Left cardiac atrium (tissue), 4 donors: ENCODE measurements around the gene ULK4. TPM values are rescaled to one million over a fixed set of nuclear protein-coding genes. Genes with fewer than 3 reads are reported as not detected.

ENCODE experiments used
- ATAC-seq, 2 donors: fragments of 200-7000 bp; cut with Tn5 transposase; one replicate each; pipeline ENCODE4 v1.9.1; 2020; ENCODE audit warnings: mild to moderate bottlenecking in 2 of 2, moderate library complexity in 2 of 2
- DNase-seq: peaks from one replicate; pipeline ENCODE4 v3.0.0-alpha.2; 2020
- intact Hi-C, 2 donors: fragments of 100-400 bp; cut with DNase I; formaldehyde crosslinking; loops; one replicate each; pipeline versions ENCODE4 v1.14.1 to v1.15.1; 2022 to 2023
- total RNA-seq, 2 donors: library from RNA; stranded (reverse); fragmentation: NEBNext Ultra II Directional; extraction: Animal tissue kit (Norgen Biotek cat#: 25700); gene quantifications; one replicate each; pipeline ENCODE4 v1.2.1, GENCODE V29; 2021
- donor health status: DM: no; HTN: yes; CAD: no.
- donor health status: DM: no; HTN: yes; CAD: no; lungs with severe emphysema.
- donor health status: DM: yes; HTN: yes; CAD: no.
- donor health status: Dilated cardiomyopathy.

The ULK4 gene
- total RNA-seq, 2 donors from 2014 or later = 12.7 to 13.8 TPM

- peak in 1 of 2 donors; percentile 53 for ATAC-seq
- DNase-seq = peak; percentile 26
Measured at GRCh38 chr3:41208507-41209220, 753.2 kb downstream of the ULK4 start.

GRCh38 chr3:41207355-41207754 lies 754.5 kb downstream of the ULK4 start:
- no peak for ATAC-seq
- DNase-seq = no peak
- intact Hi-C loops = loop anchor here in 1 of 2 donors (10.0 kb wide), 1 partner anchor 333 kb away; no protein-coding TSS in a partner anchor

More at GRCh38 chr3:41208507-41209220, 753.2 kb downstream of the ULK4 start:
- intact Hi-C loops = loop anchor here in 1 of 2 donors (10.0 kb wide), 1 partner anchor 334 kb away; no protein-coding TSS in a partner anchor

- DNase-seq = no peak
- ATAC-seq = no peak
- intact Hi-C loops = loop anchor here in 1 of 2 donors (10.0 kb wide), 1 partner anchor 331 kb away; no protein-coding TSS in a partner anchor
Measured at GRCh38 chr3:41205591-41205990, 756.3 kb downstream of the ULK4 start.

DNA sequence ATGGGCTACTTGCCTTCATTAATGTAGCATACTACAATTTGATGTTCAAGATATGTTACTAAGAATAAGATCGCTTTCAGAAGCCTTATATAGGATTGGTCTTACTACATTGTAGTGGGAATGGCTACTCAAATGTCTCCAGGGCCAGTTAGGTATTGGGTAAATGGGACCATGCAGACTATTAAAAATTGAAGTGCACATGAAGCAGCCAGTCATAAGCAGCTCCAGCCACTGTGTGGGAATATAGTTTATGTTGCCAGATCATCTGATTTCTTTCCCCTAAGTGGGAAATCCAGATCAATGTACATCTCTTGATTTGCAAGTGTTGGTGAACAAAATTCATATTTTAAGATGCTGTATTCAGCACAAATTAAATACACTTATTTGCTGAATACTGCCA lies 757.5 kb downstream of the ULK4 start:
- DNase-seq (no peak), ATAC-seq (no peak)
- intact Hi-C loops = loop anchor here in 1 of 2 donors (5.0 to 10.0 kb wide), 2 partner anchors 330 to 622 kb away; no protein-coding TSS in a partner anchor

GRCh38 chr3:41202834-41203345 lies 759.0 kb downstream of the ULK4 start:
- intact Hi-C loops = loop anchor here in 1 of 2 donors (5.0 to 10.0 kb wide), 2 partner anchors 328 to 621 kb away; no protein-coding TSS in a partner anchor
- ATAC-seq = no peak
- no peak for DNase-seq

- intact Hi-C loops = loop anchor here in 1 of 2 donors (5.0 to 10.0 kb wide), 2 partner anchors 327 to 620 kb away; no protein-coding TSS in a partner anchor
- ATAC-seq = no peak
Measured at GRCh38 chr3:41202075-41202833, 759.6 kb downstream of the ULK4 start.

GRCh38 chr3:41200669-41201021 lies 761.3 kb downstream of the ULK4 start:
- DNase-seq = no peak
- no peak for ATAC-seq

More at GRCh38 chr3:41202075-41202833, 759.6 kb downstream of the ULK4 start:
- no peak for DNase-seq

DNA sequence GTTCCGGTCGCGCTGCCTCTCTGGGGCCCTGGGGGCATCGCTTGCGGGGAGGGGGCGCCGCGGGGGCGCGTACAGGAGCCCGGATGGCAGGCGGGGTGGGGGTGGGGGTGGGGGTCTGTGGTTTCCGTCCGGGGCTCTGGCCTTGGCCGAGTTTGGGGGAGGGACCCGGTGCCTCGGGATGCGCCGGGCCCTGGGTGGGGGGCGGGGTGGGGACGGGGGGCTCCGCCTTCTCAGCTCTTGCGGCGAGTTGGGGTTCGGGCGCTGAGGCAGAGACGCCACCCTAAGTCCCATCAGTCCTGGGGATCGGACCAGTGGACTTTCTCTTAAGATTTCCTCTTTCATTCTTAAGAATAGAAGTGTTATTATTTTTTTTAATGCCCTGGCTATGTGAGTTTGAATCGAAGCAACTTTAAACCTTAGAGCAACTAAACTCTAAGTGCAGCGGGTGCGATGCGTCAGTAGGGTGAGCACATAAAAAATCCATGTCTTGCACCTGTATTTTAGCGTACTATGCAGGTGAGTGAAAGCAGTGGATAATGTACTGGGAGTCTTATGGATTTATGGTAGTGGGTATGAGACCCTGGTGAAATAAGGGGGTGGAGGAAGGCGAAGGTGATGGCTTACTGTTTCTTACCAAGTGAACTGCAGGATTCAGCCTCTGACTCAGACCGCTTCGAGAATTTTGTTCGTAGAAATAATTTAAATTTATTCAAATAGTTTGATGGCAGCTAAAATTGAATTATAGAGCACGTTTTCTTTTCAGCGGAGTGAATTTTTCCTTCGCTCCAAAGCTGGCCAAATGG lies 761.8 kb downstream of the ULK4 start:
- DNase-seq = peak; percentile 49
- ATAC-seq = peak; percentile 4 to 13

More at GRCh38 chr3:41200669-41201021, 761.3 kb downstream of the ULK4 start:
- intact Hi-C loops = loop anchor here in 1 of 2 donors (5.0 to 10.0 kb wide), 2 partner anchors 326 to 618 kb away; no protein-coding TSS in a partner anchor

DNA sequence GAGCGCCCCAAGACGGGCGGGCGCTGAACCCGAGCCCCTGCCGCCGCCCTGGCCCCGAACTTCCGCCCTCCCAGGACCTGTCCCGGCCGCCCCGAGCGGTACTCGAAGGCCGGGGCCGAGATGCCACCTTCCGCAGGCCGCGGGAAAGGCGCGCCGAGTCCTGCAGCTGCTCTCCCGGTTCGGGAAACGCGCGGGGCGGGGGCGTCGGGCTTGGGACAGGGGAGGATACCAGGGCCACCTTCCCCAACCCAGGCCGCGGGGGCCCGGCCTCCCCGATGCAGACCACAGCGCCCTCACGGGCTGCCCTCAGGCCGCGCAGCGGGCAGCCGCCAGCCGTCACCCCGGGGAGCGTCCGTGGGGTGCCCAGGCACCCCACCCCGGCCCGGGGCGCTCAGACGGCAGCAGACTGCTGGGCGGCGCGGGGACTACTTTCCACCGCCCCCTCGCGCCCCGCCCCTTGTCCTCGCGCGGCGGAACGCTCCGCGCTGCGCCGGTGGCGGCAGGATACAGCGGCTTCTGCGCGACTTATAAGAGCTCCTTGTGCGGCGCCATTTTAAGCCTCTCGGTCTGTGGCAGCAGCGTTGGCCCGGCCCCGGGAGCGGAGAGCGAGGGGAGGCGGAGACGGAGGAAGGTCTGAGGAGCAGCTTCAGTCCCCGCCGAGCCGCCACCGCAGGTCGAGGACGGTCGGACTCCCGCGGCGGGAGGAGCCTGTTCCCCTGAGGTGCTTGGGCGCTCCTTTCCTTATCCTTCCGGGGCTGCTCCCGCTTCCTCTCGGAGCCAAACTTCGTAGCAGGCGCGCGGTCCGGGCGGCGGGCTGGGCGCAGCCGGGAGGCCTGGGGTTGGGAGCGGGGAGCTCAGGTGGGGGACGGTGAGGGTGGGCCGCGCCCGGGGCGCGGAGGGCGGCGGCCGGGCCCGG lies 762.7 kb downstream of the ULK4 start, which contains the start of gene CTNNB1:
CTNNB1 (plus strand) TSS at position 556 of the 916 bp plus-strand sequence. CDS start 24,564 bp downstream, outside the sequence.
- ATAC-seq (peak; percentile 93 to 94), DNase-seq (peak; percentile 93)
- intact Hi-C loops = loop anchor here in 1 of 2 donors (5.0 kb wide), 3 partner anchors 82 to 227 kb away; no protein-coding TSS in a partner anchor

More for the DNA sequence above, 761.8 kb downstream of the ULK4 start:
- intact Hi-C loops = loop anchor here in 1 of 2 donors (5.0 to 10.0 kb wide), 5 partner anchors 83 to 618 kb away; no protein-coding TSS in a partner anchor

- intact Hi-C loops = loop anchor here in 1 of 2 donors (5.0 kb wide), 3 partner anchors 81 to 226 kb away; no protein-coding TSS in a partner anchor
Measured at GRCh38 chr3:41198526-41198925, 763.4 kb downstream of the ULK4 start.

GRCh38 chr3:41198046-41198445 lies 763.9 kb downstream of the ULK4 start:
- ATAC-seq (no peak), DNase-seq (no peak)
- intact Hi-C loops = loop anchor here in 1 of 2 donors (5.0 kb wide), 3 partner anchors 81 to 226 kb away; no protein-coding TSS in a partner anchor

More at GRCh38 chr3:41198526-41198925, 763.4 kb downstream of the ULK4 start:
- DNase-seq (peak; percentile 62), ATAC-seq (no peak)

Other genes with a start within 250 kb of the ULK4 start
- gene TRAK1, start 129.3 kb upstream of the ULK4 start, total RNA-seq = 100 to 1,000 TPM; 197 to 211 TPM